Activated naive CD8-positive, alpha-beta T cell treated with anti-CD3 and anti-CD28 coated beads, Interleukin-2, amount 50 U/mL, for 16 hours (primary cell): ENCODE data around the gene PPP1R12B.
"Not testable (repeated sequence)": the region's sequence is repeated elsewhere in the genome, so short reads cannot be mapped to it uniquely, and the experiment has no call there.

Source experiments
- DNase-seq: peaks from one replicate; pipeline ENCODE4 v3.0.0-alpha.2; 2020; ENCODE audit warnings: low read depth, low spot score

Gene PPP1R12B

GRCh38 chr1:202584707-202585589 is 236.4 kb downstream of the PPP1R12B start:
- DNase-seq = no peak

GRCh38 chr1:202585590-202585933 is 237.1 kb downstream of the PPP1R12B start:
- no peak for DNase-seq

DNA sequence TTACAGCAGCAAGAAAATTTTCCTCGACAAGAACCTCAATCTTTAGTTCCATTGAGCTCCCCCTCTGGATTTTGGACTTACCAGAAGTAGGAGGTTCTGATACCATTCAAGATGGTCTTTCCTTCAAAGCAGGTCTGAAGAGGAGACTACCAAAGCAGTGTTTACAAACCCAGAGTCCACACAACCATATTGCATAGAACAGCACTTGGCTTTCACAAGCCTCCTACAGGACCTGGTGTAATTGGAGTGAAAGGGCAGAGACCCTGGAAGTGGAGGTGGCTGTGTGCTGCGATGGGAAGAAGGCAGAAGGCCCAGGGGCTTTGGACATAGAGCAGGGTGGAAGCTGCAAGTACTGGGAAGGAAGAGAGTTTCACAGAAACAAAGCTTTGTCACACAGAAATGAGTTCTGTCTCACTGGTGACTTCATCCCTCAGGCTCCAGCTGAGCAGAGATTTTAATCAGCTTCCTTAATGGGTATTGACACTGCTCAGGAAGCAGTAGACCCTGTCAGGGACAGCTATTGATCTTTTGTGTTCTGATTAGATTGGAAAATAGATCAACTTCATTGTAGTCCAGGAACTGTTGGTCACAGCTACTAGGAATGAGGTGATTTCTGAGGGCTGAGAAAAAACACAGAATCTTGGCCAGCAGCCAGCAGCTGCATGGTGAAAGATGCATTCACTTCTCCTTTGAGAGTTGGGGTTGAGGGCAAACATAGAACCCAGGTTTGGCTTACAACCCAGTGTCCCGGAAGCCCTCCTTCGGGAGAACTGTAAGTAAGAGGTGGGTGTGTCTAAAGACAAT is 237.7 kb downstream of the PPP1R12B start:
- no peak for DNase-seq

GRCh38 chr1:202586871-202587270 is 238.4 kb downstream of the PPP1R12B start:
- DNase-seq = no peak

GRCh38 chr1:202587859-202588485 is 239.5 kb downstream of the PPP1R12B start:
- DNase-seq = no peak

DNA sequence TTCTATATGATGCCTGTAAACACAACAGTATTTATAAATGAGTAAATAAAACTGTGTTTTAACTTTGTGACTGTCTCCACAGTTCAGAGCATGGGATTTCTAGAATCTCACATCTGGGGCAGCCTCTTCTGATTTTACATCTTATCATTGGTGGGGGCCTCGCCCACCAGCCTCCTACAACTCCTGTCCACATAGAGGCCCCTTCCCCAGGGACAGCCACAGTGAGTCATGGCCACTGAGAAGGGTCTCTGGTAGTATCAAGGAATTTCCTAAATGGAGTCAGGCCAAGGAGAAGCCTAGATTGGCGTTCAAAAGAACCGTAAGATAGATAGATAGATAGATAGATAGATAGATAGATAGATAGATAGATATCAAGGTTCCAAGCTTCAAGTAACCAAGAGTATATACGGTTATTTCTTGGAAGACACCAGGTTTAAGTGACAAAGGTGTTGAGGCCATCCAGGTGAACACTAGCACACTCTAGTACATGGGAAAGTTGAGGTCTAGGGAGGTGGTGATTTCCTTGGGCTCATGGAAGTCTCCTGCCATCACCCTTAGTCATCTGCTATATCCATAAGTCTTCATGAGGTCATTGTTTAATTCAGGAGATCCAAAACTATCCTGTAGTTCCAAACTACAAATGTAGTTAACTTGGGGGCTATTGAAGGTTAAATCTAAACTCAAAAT is 240.1 kb downstream of the PPP1R12B start:
- no peak for DNase-seq

DNA sequence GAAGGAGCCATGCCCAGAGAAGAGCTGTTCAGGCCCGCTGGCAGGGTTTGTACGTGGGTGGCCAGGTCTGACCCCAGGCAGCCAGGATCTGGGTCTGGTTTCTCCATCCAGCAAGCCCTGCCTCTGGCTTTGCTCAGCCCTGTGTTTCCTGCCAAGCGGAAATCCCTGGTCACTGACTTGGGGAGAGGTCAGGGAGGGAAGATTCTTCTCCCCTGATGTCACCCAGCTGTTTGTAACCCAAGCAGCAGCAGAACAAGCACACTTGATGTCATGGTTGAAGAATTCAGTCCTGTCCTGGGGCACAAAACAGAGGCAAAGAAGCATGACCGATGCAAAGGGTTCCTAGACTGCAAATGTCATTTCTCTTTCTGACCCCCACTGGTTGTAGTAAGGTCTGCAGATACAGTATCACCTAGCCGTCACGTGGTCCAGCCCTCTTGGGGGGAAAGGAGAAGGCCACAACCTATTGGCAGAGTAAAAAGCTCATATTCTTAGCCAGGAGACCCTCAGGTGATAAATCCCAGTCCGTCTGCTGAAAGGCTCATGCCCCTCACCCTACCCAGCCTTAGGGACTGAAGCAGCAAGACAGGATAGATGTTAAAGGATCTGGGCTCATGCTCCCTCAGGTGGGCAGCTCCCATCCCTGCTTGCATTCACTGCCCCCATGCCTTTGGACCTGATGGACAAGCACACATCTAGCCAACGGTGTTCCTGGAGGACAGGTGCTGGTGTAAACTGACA is 240.9 kb downstream of the PPP1R12B start:
- DNase-seq = no peak

DNA sequence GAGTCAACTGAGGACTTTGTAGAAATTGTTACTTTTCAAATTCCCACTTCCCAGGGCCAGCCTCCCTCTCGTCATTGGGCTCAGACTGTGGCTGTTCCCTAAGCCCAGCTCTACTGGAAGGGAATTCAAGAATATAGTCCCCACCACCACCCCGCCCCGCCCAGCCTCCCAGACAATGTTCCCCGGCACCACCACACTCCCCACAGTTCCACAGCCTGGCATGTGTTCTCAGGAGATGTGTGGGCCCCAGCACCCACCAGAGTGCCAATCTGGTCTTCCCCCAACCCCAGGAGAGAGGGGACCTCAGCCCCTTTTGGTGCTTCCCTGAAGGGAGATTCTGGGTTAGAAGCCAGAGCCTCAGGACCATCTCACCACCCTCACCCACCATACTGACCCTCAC is 241.6 kb downstream of the PPP1R12B start:
- DNase-seq = no peak

GRCh38 chr1:202590975-202591411 is 242.5 kb downstream of the PPP1R12B start:
- DNase-seq = no peak

DNA sequence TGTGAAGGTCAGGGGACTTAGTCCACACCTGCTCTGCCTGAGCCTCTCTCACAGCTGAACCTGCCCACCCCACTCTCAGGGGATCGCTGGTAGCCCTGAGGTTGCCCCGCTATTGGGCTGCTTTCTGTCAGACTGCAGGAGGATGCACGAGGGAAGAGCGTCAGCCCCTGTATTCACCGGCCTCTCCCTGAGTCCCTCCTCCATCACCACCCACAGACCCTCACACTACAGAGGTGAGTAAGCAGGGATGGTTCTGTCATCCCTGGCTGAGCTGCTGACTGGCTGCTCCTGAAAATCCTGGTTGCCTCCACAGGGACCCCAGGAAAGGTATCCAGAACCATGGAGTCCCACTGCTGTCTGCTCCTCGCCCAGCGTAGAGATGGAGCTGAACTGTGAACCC is 243.0 kb downstream of the PPP1R12B start:
- DNase-seq = no peak

DNA sequence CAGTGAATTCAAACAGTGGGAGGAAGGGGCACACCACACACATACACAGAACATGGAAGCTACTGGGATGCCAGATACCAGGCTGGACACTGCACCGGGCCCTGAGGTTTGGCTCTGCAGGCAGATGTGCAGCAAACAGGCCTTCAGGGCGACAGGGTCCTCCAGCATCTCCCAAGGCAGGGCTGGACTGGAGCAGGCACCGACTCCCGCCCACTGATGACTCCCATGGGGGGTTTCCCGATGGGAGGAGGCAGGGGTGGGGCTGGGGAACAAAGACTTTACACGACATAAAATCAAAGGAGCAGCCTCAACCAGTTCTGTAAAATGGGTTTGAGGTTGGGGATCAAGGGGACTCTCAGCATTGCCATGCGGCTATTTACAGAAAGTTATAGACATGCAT is 243.6 kb downstream of the PPP1R12B start:
- no peak for DNase-seq

DNA sequence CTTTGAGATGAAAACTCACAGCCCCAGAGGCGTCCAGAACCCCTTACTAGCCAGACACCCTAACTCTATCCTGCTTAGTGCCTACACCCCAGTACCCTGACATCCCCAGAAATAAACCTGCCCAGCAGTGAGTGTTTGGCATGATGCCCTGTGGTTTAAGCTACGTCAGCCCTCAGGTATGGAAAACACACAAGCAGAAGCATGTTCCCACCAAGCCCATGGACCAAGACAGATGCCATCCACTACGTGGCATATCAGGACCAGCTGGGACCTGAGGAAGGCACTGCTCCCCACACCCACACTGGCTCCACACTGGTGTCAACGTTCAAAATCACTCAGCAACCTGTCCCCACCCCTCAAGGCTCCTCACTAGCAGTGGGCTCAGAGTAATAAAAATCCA is 245.3 kb downstream of the PPP1R12B start:
- DNase-seq = no peak

GRCh38 chr1:202596638-202597037 is 248.1 kb downstream of the PPP1R12B start:
- DNase-seq = no peak

- DNase-seq = no peak
Measured at GRCh38 chr1:202597090-202597761, 248.7 kb downstream of the PPP1R12B start.

GRCh38 chr1:202599669-202600431 is 251.4 kb downstream of the PPP1R12B start:
- DNase-seq = no peak

DNA sequence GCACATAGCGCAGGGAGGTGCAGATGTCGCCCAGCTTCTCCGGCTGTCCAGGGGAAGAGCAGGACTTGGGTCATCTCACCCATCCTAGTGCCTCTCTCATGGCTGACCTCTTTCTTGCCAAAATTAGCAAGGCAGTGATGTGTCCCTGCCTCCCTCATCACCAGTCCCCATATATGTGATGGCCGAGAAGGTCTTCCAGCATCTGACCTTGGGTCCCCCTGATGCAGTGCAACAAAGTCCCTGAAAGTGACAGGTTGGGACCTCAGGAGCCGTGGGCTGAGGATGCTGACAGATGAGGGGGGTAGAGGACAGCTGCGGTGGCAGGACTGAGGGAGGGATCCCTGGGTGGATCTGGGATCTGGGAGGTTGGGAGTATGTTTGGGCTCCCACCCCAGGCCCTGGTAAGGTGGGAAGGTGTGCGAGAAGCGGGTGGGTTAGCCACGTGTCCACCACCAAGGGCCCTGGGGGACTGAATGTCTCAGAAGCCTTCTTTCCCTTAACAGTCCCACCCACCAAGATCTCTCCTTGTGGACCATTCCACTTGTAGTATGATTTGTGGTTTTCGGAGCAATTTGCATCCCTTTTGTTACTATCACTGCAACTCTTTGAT is 252.0 kb downstream of the PPP1R12B start:
- DNase-seq = no peak

- DNase-seq = no peak
Measured at GRCh38 chr1:202603435-202603834, 254.9 kb downstream of the PPP1R12B start.

DNA sequence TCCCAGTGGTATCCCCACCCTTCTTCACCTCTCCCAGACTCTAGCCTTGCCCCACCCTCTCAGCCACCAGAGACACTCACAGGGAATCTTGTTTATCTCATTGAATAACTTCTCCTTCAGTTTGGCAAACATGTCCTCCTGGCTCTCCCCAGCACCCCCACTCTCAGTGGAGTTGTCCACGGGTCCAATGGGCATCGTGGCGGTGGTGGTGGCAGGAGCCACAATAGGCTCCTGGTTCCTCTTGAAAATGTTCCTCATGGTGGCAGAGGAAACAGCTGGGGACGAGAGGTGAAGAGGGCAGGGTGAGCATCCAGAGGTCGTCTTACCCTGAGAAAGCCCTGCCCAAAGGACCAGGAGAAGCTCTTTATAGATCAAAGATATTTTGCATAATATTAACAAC is 257.0 kb downstream of the PPP1R12B start:
- no peak for DNase-seq

- DNase-seq = not testable (repeated sequence)
Measured at GRCh38 chr1:202612036-202612435, 263.5 kb downstream of the PPP1R12B start.
